KMS-11 (cell line): ENCODE measurements around the gene CPE.

Source experiments
- H2AFZ ChIP-seq: fragments of 200-600 bp; sonication (generic); 2 replicates; pipeline ENCODE4 v1.6.1; 2016; ENCODE audit warnings: antibody characterized with exemption, mixed run types, low read depth
- H3K27ac ChIP-seq: fragments of 200-600 bp; sonication (generic); 2 replicates; pipeline ENCODE4 v1.6.1; 2016; ENCODE audit warnings: mild to moderate bottlenecking, mixed run types
- H3K27me3 ChIP-seq: fragments of 200-600 bp; sonication (generic); 2 replicates; pipeline ENCODE4 v1.6.1; 2017; ENCODE audit warnings: mild to moderate bottlenecking, low read depth, mixed run types, moderate library complexity; ENCODE audit not compliant: insufficient read depth
- H3K36me3 ChIP-seq: fragments of 200-600 bp; sonication (generic); 2 replicates; pipeline ENCODE4 v1.6.1; 2017; ENCODE audit warnings: mild to moderate bottlenecking, mixed run types; ENCODE audit not compliant: insufficient read depth
- H3K4me1 ChIP-seq: fragments of 200-600 bp; sonication (generic); 2 replicates; pipeline ENCODE4 v1.6.1; 2016; ENCODE audit warnings: mild to moderate bottlenecking, low read depth, mixed run types; ENCODE audit not compliant: poor library complexity, severe bottlenecking
- H3K4me2 ChIP-seq: fragments of 200-600 bp; sonication (generic); 2 replicates; pipeline ENCODE4 v1.7.0; 2016; ENCODE audit warnings: mild to moderate bottlenecking, mixed run types
- H3K4me3 ChIP-seq: fragments of 200-600 bp; sonication (generic); IDR thresholded peaks from 2 replicates; pipeline ENCODE4 v1.6.1; 2017; ENCODE audit warnings: low read depth, low read length, mixed read lengths; ENCODE audit not compliant: insufficient read depth
- H3K79me2 ChIP-seq: fragments of 200-600 bp; sonication (generic); 2 replicates; pipeline ENCODE4 v1.6.1; 2016; ENCODE audit warnings: low read depth, mixed run types; ENCODE audit not compliant: insufficient read depth
- H3K9ac ChIP-seq: fragments of 200-600 bp; sonication (generic); 2 replicates; pipeline ENCODE4 v1.6.1; 2016; ENCODE audit warnings: mild to moderate bottlenecking, mixed run types
- H4K20me1 ChIP-seq: fragments of 200-600 bp; sonication (generic); 2 replicates; pipeline ENCODE4 v1.6.1; 2016; ENCODE audit warnings: mild to moderate bottlenecking, mixed run types; ENCODE audit not compliant: insufficient read depth
- CTCF ChIP-seq: fragments of 200-600 bp; sonication (generic); conservative IDR thresholded peaks from 2 replicates; pipeline ENCODE4 v1.6.1; 2017; ENCODE audit warnings: low read depth, mild to moderate bottlenecking, antibody characterized with exemption, low read length, moderate library complexity, mixed read lengths

CPE gene

GRCh38 chr4:165375465-165375864 lies 3.3 kb upstream of the CPE start:
- Histone ChIP-seq H3K4me2 (no peak overlapping the region), H2AFZ (no peak overlapping the region), H3K4me3 (no peak overlapping the region), H4K20me1 (no peaks in the 10 kb centered on the region), H3K27ac (no peak overlapping the region), H3K4me1 (peaks cover 17% of the 10 kb centered on the region), H3K36me3 (no peaks in the 10 kb centered on the region), H3K79me2 (no peaks in the 10 kb centered on the region), H3K9ac (no peak overlapping the region), H3K27me3 (no peaks in the 10 kb centered on the region)
- no peak for TF ChIP-seq CTCF

GRCh38 chr4:165378398-165378744 lies 437 bp upstream of the CPE start:
- Histone ChIP-seq H3K4me2 (peak overlapping the region; percentile 70), H2AFZ (peak overlapping the region; percentile 79), H3K27ac (no peak overlapping the region)

GRCh38 chr4:165379678-165380064 lies 863 bp downstream of the CPE start:
- Histone ChIP-seq H3K4me1 (peaks cover 17% of the 10 kb centered on the region), H2AFZ (no peak overlapping the region), H3K4me2 (no peak overlapping the region; the same call in 1 of the 2 replicates), H4K20me1 (no peaks in the 10 kb centered on the region), H3K27ac (no peak overlapping the region), H3K9ac (no peak overlapping the region), H3K79me2 (no peaks in the 10 kb centered on the region), H3K27me3 (no peaks in the 10 kb centered on the region), H3K36me3 (no peaks in the 10 kb centered on the region), H3K4me3 (no peak overlapping the region)
- TF ChIP-seq CTCF = no peak

More at GRCh38 chr4:165378398-165378744, 437 bp upstream of the CPE start:
- no peak overlapping the region for H3K4me3 ChIP-seq
- H3K36me3 ChIP-seq = no peaks in the 10 kb centered on the region
- H3K79me2 ChIP-seq = no peaks in the 10 kb centered on the region
- no peaks in the 10 kb centered on the region for H3K27me3 ChIP-seq
- TF ChIP-seq CTCF = no peak
- H3K4me1 ChIP-seq = peaks cover 17% of the 10 kb centered on the region
- H3K9ac ChIP-seq = peak overlapping the region; percentile 33; the same call in 1 of the 2 replicates
- no peaks in the 10 kb centered on the region for H4K20me1 ChIP-seq

GRCh38 chr4:165380805-165381204 lies 2.0 kb downstream of the CPE start:
- no peak overlapping the region for H3K27ac ChIP-seq
- H3K27me3 ChIP-seq = no peaks in the 10 kb centered on the region
- H3K4me3 ChIP-seq = no peak overlapping the region
- H3K36me3 ChIP-seq = no peaks in the 10 kb centered on the region
- H3K79me2 ChIP-seq = no peaks in the 10 kb centered on the region
- H2AFZ ChIP-seq = no peak overlapping the region
- no peak for TF ChIP-seq CTCF
- no peak overlapping the region for H3K4me2 ChIP-seq
- H3K4me1 ChIP-seq = peaks cover 9% of the 10 kb centered on the region
- H4K20me1 ChIP-seq = no peaks in the 10 kb centered on the region
- H3K9ac ChIP-seq = no peak overlapping the region
